Measurements from ENCODE around the gene NLGN1.

NLGN1 gene

GRCh38 chr3:173622166-173622565 is 224.6 kb downstream of the NLGN1 start:
- DNase-seq (ENCODE audit: insufficient read length, low spot score) (no peak), FAIRE-seq (no peak)

GRCh38 chr3:173624086-173624485 is 226.5 kb downstream of the NLGN1 start:
- DNase-seq (ENCODE audit: insufficient read length, low spot score): no peak
- no peak for FAIRE-seq

GRCh38 chr3:173630849-173631248 is 233.3 kb downstream of the NLGN1 start:
- DNase-seq (ENCODE audit: insufficient read length, low spot score) (no peak), FAIRE-seq (no peak)

GRCh38 chr3:173632945-173633344 is 235.4 kb downstream of the NLGN1 start:
- no peak for DNase-seq (ENCODE audit: insufficient read length, low spot score)
- no peak for FAIRE-seq

DNA sequence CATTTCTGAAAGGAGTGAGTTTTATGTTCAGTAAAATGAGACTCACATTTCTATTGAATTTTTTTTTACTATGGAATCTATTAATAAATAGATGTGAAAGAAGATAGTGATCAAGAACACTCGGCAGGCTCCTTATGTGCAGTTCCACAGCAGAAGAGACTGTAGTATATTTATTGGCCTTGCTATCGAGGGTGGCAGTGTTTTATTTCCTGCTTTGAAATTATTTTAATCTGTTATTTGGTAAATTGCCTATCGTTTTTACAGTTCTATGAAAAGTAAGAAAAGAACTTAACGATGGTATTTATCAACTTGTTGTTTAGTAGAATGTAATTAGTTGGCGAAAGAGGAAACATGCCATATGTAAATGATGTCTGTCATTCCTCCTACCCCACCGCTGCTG is 238.3 kb downstream of the NLGN1 start:
- FAIRE-seq (no peak), DNase-seq (ENCODE audit: insufficient read length, low spot score) (no peak)

DNA sequence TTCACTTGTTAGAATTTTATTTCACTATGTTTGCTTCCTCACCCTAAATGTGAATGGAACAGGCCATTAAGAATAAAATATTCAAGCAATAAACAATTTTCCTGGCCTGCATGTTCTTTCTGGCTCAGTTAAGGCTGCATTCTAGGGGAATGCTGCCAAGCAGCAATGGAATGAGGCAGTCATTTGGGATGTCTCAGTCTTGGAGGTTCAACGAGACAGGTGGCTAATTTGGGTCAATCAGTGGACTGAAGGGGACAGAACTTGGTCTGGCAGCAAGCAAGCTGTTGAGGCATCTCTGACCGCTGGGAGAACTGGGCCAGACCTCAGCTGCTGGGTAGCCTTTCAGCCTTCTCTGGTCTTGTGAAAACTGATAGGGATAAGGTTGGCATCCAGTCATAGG is 241.6 kb downstream of the NLGN1 start:
- no peak for DNase-seq (ENCODE audit: insufficient read length, low spot score)
- FAIRE-seq: no peak

DNA sequence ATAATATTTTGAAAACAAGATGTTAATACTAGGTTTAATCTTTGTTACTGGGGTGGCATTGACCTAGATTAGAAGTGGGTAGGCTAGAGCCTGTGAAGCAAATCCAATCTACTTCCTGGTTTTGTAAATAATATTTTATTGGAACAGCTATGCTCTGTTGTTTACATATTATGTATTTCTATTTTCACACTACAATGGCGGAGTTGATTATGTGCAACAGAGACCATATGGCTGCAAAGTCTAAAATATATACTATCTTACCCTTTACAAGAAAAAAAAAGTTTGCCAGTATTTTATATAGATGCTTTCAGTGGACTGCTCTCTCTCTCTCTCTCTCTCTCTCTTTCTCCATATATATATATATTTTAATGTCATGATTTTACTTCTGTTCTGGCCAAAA is 244.2 kb downstream of the NLGN1 start:
- FAIRE-seq (no peak), DNase-seq (ENCODE audit: insufficient read length, low spot score) (no peak)

DNA sequence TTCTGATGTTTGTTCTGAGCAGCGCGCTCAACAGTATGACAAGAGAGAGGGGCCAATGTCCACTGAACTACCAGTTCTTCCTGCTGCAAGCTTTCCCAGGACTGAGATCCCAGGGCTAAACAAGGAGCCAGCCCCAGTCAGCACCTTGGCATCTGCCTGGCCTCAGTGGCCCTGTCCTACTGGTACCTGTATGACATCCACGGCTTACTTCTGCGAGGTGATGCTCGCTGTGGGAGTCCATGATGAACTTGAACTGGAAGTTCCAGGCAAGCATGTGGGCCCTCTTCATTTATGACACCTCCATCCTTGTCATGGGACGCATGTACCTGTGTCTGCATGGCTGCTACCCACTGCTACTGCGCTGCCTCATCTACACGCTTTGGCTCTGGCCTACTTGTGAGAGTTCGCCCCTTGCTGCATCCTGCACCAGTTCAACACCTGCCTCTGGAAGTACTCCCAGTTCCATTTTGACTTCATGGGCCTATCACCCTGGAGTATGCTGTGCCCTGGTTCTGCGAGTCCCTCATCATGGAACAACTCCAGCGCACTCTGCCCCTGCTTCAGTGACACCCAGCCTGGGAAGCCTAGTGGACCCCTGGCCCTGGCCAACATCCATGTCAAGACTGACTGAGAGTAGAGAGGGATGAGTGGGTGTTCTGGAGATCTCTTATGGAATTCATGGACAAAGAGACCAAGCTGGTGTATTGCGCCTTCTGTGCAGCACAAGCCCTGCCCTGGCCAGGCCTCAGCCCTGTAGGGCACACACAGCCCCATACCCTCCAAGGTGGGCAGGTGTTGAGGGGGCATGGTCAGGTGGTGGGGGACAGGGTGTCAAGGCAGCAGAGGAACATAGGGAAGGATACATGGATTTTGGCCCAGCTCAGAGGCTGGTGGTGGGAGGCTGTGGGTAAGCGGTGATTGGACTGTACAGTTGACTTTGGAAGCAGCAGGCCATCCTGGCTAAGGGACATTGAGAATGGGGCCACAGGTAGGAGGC is 246.8 kb downstream of the NLGN1 start:
- no peak for FAIRE-seq

GRCh38 chr3:173650596-173650995 is 253.1 kb downstream of the NLGN1 start:
- DNase-seq (ENCODE audit: insufficient read length, low spot score) (no peak), FAIRE-seq (no peak)

More for the DNA sequence above, 246.8 kb downstream of the NLGN1 start:
- DNase-seq (ENCODE audit: insufficient read length, low spot score): no peak

DNA sequence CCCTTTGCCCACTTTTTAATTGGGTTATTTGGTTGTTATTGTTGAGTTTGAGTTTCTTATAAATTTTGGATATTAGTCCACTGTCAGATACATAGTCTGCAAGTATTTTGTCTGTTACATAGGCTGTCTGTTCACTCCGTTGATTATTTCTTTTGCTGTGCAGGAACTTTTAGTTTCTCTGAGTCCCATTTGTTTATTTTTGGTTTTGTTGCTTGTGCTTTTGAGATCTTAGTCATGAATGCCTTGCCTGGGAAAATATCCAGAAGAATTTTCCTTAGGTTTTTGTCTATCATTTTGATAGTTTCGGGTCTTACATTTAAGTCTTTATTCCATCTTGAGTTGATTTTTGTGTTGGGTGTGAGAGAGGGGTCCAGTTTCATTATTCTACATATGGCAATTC is 254.5 kb downstream of the NLGN1 start:
- DNase-seq (ENCODE audit: insufficient read length, low spot score): no peak
- FAIRE-seq: no peak

DNA sequence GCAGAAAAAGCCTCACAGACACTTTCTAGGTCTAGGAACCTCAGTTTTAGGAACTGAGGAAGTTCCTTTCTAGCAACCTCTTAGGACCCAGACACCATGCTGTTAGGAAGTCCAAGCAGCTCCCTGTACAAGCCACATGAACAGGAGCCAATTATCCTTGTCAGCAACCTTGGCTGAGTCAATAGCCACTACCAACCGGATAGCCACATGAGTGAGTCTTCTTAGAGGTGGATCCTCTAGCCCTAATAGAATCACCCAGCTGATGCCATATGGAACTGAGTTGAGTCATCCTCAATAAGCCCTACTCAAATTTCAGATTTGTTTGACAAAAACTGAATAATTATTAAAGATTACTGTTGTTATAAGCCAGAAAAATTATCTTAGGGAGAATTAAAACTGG is 256.2 kb downstream of the NLGN1 start:
- FAIRE-seq (no peak), DNase-seq (ENCODE audit: insufficient read length, low spot score) (no peak)

DNA sequence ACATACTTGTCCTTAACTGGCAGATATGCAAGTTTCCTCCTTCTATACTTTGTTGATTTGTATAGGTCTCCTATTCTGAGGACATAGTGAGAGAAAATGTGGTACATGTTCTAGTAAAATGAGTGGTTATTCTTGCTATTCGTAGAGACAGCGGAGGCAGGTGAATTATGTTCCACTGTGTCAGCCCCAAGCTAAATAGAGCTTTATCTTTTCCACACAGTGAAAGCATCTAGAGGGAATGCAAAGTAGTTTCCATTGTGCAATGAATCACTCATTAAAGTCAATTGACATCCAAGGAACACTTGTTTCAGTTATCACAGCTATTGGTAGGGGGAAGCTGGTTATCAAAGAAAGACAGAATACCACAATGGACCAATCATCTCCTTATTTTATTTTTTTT is 262.4 kb downstream of the NLGN1 start:
- DNase-seq (ENCODE audit: insufficient read length, low spot score) (no peak), FAIRE-seq (no peak)

- DNase-seq (ENCODE audit: insufficient read length, low spot score) (no peak), FAIRE-seq (no peak)
Measured at GRCh38 chr3:173660645-173661299, 263.2 kb downstream of the NLGN1 start.

DNA sequence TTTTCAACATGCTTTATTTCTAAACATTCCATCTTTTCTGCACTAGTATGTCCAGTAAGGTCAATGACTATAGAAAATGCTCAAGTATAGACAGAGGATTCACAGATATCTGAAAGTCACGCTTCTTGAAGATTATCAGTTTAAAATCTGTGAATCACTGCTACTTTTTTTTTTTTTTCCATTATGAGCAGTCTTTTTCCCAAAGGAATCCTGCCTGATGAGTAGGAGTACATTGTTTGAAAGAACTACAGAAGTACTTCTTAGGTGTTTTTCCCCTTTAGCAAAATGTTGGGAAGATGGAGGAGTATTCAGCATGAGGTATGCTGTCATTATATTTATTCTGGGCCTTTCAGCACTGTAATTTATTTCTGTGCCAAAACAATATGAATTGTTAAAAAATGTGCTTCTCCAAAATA is 266.2 kb downstream of the NLGN1 start:
- FAIRE-seq: no peak
- no peak for DNase-seq (ENCODE audit: insufficient read length, low spot score)

- DNase-seq (ENCODE audit: insufficient read length, low spot score) (no peak), FAIRE-seq (no peak)
Measured at GRCh38 chr3:173676094-173676493, 278.6 kb downstream of the NLGN1 start.

- DNase-seq (ENCODE audit: insufficient read length, low spot score) (no peak), FAIRE-seq (no peak)
Measured at GRCh38 chr3:173681188-173681678, 283.7 kb downstream of the NLGN1 start.

DNA sequence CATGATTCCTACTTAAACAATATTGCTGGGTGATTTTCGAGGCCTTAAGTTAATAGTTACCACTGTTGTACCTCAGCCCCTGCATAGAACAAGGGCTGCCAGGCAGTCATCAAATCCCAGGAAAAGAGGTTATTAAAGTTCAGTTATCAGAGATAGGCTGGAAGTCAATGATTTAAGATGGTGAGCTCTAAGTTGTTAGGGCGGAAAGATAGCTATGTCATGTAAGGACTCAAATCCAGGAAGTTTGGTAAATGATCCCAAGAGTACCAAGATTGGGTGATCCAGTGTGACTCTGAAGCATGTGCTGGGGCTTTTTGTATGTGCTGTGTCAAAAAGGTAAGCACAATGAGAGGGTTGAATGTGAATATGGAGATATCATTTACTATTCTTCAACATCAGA is 287.9 kb downstream of the NLGN1 start:
- FAIRE-seq: no peak

GRCh38 chr3:173688216-173688842 is 290.8 kb downstream of the NLGN1 start:
- DNase-seq (ENCODE audit: insufficient read length, low spot score) (no peak), FAIRE-seq (no peak)

More for the DNA sequence above, 287.9 kb downstream of the NLGN1 start:
- DNase-seq (ENCODE audit: insufficient read length, low spot score): no peak

DNA sequence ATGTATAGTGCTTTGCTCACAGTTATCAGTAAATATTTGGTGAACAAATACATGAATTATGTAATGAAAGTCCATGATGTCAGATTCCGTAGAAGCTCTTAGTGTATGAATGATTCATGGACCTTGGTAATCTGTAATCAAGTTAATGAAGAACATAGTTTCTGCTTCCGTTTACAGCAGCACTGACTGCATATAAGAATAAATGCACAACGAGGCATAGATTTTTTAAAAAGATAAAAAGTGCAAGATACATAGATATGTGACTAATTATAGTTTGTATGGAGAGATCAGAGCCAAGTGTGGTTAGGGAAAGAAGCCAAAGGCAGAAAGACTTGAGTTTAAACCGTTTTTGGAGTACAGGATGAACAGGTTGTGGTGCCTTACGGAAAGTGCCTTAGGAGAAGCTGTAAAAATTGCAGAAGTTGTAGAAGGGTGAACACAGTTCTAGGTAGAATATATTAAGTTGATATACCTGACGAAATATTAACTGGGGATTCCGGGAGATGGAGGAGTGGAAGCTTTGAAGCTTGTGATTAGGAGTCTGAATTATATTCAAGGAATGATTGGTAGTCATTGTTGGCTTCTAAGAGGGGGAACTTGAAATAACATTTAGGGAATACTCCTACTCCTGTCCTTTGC is 293.1 kb downstream of the NLGN1 start:
- no peak for FAIRE-seq
- no peak for DNase-seq (ENCODE audit: insufficient read length, low spot score)

GRCh38 chr3:173699353-173699752 is 301.8 kb downstream of the NLGN1 start:
- DNase-seq (ENCODE audit: insufficient read length, low spot score) (no peak), FAIRE-seq (no peak)

DNA sequence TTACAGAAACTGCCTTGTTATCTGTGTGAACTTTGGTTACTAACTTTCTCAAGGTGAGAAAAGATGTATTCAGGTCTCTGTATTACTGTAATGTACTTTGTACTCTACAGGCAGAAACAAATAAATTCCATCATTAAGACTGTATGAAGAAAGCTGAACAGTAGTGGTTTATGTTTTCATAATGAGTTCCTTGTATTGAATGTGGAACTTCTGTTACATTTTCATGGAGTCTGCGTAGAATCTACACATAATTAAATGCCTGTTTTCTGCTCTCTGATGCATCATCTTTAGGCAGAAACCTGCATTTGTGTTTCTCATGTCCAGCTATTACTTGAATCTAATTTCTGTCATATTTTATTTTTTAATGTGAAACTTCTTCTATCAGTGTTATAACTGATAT is 302.8 kb downstream of the NLGN1 start:
- DNase-seq (ENCODE audit: insufficient read length, low spot score) (no peak), FAIRE-seq (no peak)

All from HTR-8/SVneo (cell line).